Mesenchymal stem cell (in vitro differentiated cells and primary cell): ENCODE measurements around the gene MAP7.

ENCODE experiments used
- DNase-seq: peaks from one replicate; pipeline ENCODE4 v3.0.0-alpha.2; 2013
- H2AFZ ChIP-seq: one replicate; pipeline ENCODE4 v1.6.1; 2013; ENCODE audit warnings: low read depth, mild to moderate bottlenecking, control low read depth, inconsistent platforms, low read length, moderate library complexity
- H2AK5ac ChIP-seq: 2 replicates; pipeline ENCODE4 v1.6.1; 2013; ENCODE audit warnings: low read length, moderate library complexity, mild to moderate bottlenecking, inconsistent platforms; ENCODE audit not compliant: severe bottlenecking
- H2BK120ac ChIP-seq: one replicate; pipeline ENCODE4 v1.6.1; 2013; ENCODE audit warnings: low read depth, mild to moderate bottlenecking, inconsistent platforms, low read length, moderate library complexity
- H2BK12ac ChIP-seq, 2 experiments: one replicate each; pipeline ENCODE4 v1.6.1; 2013; ENCODE audit warnings: inconsistent platforms in 2 of 2, low read length in 2 of 2, mild to moderate bottlenecking in 2 of 2, moderate library complexity in 2 of 2, control low read depth in 1 of 2
- H2BK15ac ChIP-seq: one replicate; pipeline ENCODE4 v1.6.1; 2013; ENCODE audit warnings: mild to moderate bottlenecking, low read depth, inconsistent platforms; ENCODE audit not compliant: poor library complexity, severe bottlenecking
- H2BK5ac ChIP-seq: 2 replicates; pipeline ENCODE4 v1.6.1; 2013; ENCODE audit warnings: low read depth, mild to moderate bottlenecking, low read length, control low read depth, inconsistent platforms; ENCODE audit not compliant: poor library complexity, severe bottlenecking
- H3K14ac ChIP-seq, 2 experiments: one replicate each; pipeline ENCODE4 v1.6.1; 2013; ENCODE audit warnings: inconsistent platforms in 2 of 2, low read length in 2 of 2, control low read depth in 1 of 2, mild to moderate bottlenecking in 1 of 2, moderate library complexity in 1 of 2
- H3K18ac ChIP-seq, 2 experiments: one replicate each; pipeline ENCODE4 v1.6.1; 2013; ENCODE audit warnings: inconsistent platforms in 2 of 2, low read length in 2 of 2, control low read depth in 1 of 2, low read depth in 1 of 2, mild to moderate bottlenecking in 1 of 2
- H3K23ac ChIP-seq, 2 experiments: one replicate each; pipeline ENCODE4 v1.6.1; 2013; ENCODE audit warnings: inconsistent platforms in 2 of 2, low read length in 2 of 2, mild to moderate bottlenecking in 2 of 2, moderate library complexity in 2 of 2, control low read depth in 1 of 2
- H3K27ac ChIP-seq: 2 replicates; pipeline ENCODE4 v1.5.1; 2013; ENCODE audit warnings: mild to moderate bottlenecking, moderate library complexity, low read length, control low read depth, inconsistent platforms; ENCODE audit not compliant: poor library complexity, severe bottlenecking
- H3K27me3 ChIP-seq, 2 experiments: 2 replicates each; pipeline versions ENCODE4 v1.6.1 to v1.7.0; 2013; ENCODE audit warnings: low read length in 2 of 2, mild to moderate bottlenecking in 2 of 2, moderate library complexity in 2 of 2, control low read depth in 1 of 2, inconsistent platforms in 1 of 2; ENCODE audit not compliant: control insufficient read depth in 1 of 2, insufficient read depth in 1 of 2
- H3K36me3 ChIP-seq, 2 experiments: 2 replicates each; pipeline versions ENCODE4 v1.6.1 to v1.7.0; 2013; ENCODE audit warnings: low read length in 2 of 2, control low read depth in 1 of 2, inconsistent platforms in 1 of 2, low read depth in 1 of 2, mild to moderate bottlenecking in 1 of 2; ENCODE audit not compliant: insufficient read depth in 2 of 2, control insufficient read depth in 1 of 2
- H3K4ac ChIP-seq, 2 experiments: one replicate each; pipeline ENCODE4 v1.6.1; 2013; ENCODE audit warnings: inconsistent platforms in 2 of 2, low read length in 2 of 2, mild to moderate bottlenecking in 2 of 2, moderate library complexity in 2 of 2, control low read depth in 1 of 2, low read depth in 1 of 2
- H3K4me1 ChIP-seq: 2 replicates; pipeline ENCODE4 v1.6.1; 2013; ENCODE audit warnings: low read depth, low read length, control low read depth; ENCODE audit not compliant: control insufficient read depth, insufficient read depth
- H3K4me2 ChIP-seq: 2 replicates; pipeline ENCODE4 v1.6.1; 2013; ENCODE audit warnings: low read length, mild to moderate bottlenecking, inconsistent platforms; ENCODE audit not compliant: poor library complexity, severe bottlenecking
- H3K4me3 ChIP-seq, 2 experiments: 2 replicates each; pipeline versions ENCODE4 v1.5.1 to v1.7.0; 2013; ENCODE audit warnings: low read length in 2 of 2, mild to moderate bottlenecking in 2 of 2, control low read depth in 1 of 2, low read depth in 1 of 2; ENCODE audit not compliant: insufficient read depth in 1 of 2
- H3K79me1 ChIP-seq: replicated peaks from 2 replicates; pipeline ENCODE4 v1.6.1; 2013; ENCODE audit warnings: mild to moderate bottlenecking, control low read depth, low read length, inconsistent platforms; ENCODE audit not compliant: poor library complexity, severe bottlenecking
- H3K9ac ChIP-seq: 2 replicates; pipeline ENCODE4 v1.7.0; 2013; ENCODE audit warnings: mild to moderate bottlenecking, low read length, moderate library complexity
- H3K9me3 ChIP-seq: 2 replicates; pipeline ENCODE4 v1.7.0; 2013; ENCODE audit warnings: mild to moderate bottlenecking, low read length; ENCODE audit not compliant: control insufficient read depth
- H4K8ac ChIP-seq: one replicate; pipeline ENCODE4 v1.6.1; 2013; ENCODE audit warnings: inconsistent platforms, mild to moderate bottlenecking, low read length, moderate library complexity
- H4K91ac ChIP-seq: one replicate; pipeline ENCODE4 v1.6.1; 2013; ENCODE audit warnings: mild to moderate bottlenecking, low read length, inconsistent platforms
- WGBS: methylation state at CpG from one replicate; pipeline ENCODE4 v1.1.7; 2013; ENCODE audit warnings: mixed read lengths; 5-methylcytosine and 5-hydroxymethylcytosine counted together

MAP7 gene

GRCh38 chr6:136344420-136344819 is 205.8 kb downstream of the MAP7 start:
- no peaks in the 10 kb centered on the region for H3K36me3 ChIP-seq
- WGBS: no CpG with 5 or more reads among the region's 2 CpGs

GRCh38 chr6:136343700-136344099 is 206.5 kb downstream of the MAP7 start:
- Histone ChIP-seq H2AFZ (no peak overlapping the region), H2BK5ac (no peak overlapping the region), H2BK120ac (no peak overlapping the region), H3K9me3 (no peaks in the 10 kb centered on the region), H4K8ac (no peak overlapping the region), H3K4ac (no peak overlapping the region), H3K36me3 (no peaks in the 10 kb centered on the region), H3K4me3 (no peak overlapping the region), H3K79me1 (no peaks in the 10 kb centered on the region), H4K91ac (no peak overlapping the region), H3K27ac (no peak overlapping the region), H3K23ac (no peak overlapping the region), H3K18ac (no peak overlapping the region), H3K9ac (no peak overlapping the region), H2AK5ac (no peak overlapping the region), H2BK15ac (no peak overlapping the region), H3K4me1 (no peaks in the 10 kb centered on the region), H3K14ac (no peak overlapping the region), H2BK12ac (no peak overlapping the region), H3K27me3 (no peaks in the 10 kb centered on the region), H3K4me2 (no peak overlapping the region)
- 100% methylated on average over 1 of the region's 1 CpG for WGBS
- DNase-seq: no peak

More at GRCh38 chr6:136344420-136344819, 205.8 kb downstream of the MAP7 start:
- Histone ChIP-seq H2BK12ac (no peak overlapping the region), H3K27me3 (no peaks in the 10 kb centered on the region), H3K4ac (no peak overlapping the region), H3K9ac (no peak overlapping the region), H3K23ac (no peak overlapping the region), H3K4me1 (no peaks in the 10 kb centered on the region), H2AFZ (no peak overlapping the region), H4K91ac (no peak overlapping the region), H4K8ac (no peak overlapping the region), H3K14ac (no peak overlapping the region), H2BK120ac (no peak overlapping the region), H3K4me3 (no peak overlapping the region), H2AK5ac (no peak overlapping the region), H3K79me1 (no peaks in the 10 kb centered on the region), H3K4me2 (no peak overlapping the region), H3K27ac (no peak overlapping the region), H3K18ac (no peak overlapping the region), H3K9me3 (no peaks in the 10 kb centered on the region), H2BK5ac (no peak overlapping the region), H2BK15ac (no peak overlapping the region)
- peak; percentile 14 for DNase-seq

GRCh38 chr6:136343275-136343674 is 206.9 kb downstream of the MAP7 start:
- no peak overlapping the region for H3K4ac ChIP-seq
- no peaks in the 10 kb centered on the region for H3K36me3 ChIP-seq
- no peak overlapping the region for H3K4me2 ChIP-seq
- no peak overlapping the region for H3K27ac ChIP-seq
- H3K9me3 ChIP-seq: no peaks in the 10 kb centered on the region
- H2AK5ac ChIP-seq: no peak overlapping the region
- H2BK15ac ChIP-seq: no peak overlapping the region
- H3K9ac ChIP-seq: no peak overlapping the region
- DNase-seq: no peak
- H3K4me1 ChIP-seq: no peaks in the 10 kb centered on the region
- no peaks in the 10 kb centered on the region for H3K27me3 ChIP-seq
- no peak overlapping the region for H3K4me3 ChIP-seq
- no peak overlapping the region for H4K8ac ChIP-seq
- no peak overlapping the region for H2AFZ ChIP-seq
- H2BK120ac ChIP-seq: no peak overlapping the region
- H3K79me1 ChIP-seq: no peaks in the 10 kb centered on the region
- H2BK12ac ChIP-seq: no peak overlapping the region
- no peak overlapping the region for H4K91ac ChIP-seq
- H3K18ac ChIP-seq: no peak overlapping the region
- no peak overlapping the region for H2BK5ac ChIP-seq
- H3K14ac ChIP-seq: no peak overlapping the region
- H3K23ac ChIP-seq: no peak overlapping the region
- WGBS: no CpG with 5 or more reads among the region's 2 CpGs

GRCh38 chr6:136341967-136342366 is 208.3 kb downstream of the MAP7 start:
- Histone ChIP-seq H3K9me3 (no peaks in the 10 kb centered on the region), H3K18ac (no peak overlapping the region), H2BK12ac (no peak overlapping the region), H3K9ac (no peak overlapping the region), H3K27ac (no peak overlapping the region), H4K91ac (no peak overlapping the region), H3K4ac (no peak overlapping the region), H3K4me3 (no peak overlapping the region), H3K79me1 (no peaks in the 10 kb centered on the region), H3K14ac (no peak overlapping the region), H2BK15ac (no peak overlapping the region), H3K36me3 (no peaks in the 10 kb centered on the region), H3K23ac (no peak overlapping the region), H2BK5ac (no peak overlapping the region), H3K4me2 (no peak overlapping the region), H4K8ac (no peak overlapping the region), H2BK120ac (no peak overlapping the region), H2AFZ (no peak overlapping the region), H2AK5ac (no peak overlapping the region), H3K4me1 (no peaks in the 10 kb centered on the region), H3K27me3 (no peaks in the 10 kb centered on the region)
- 100% methylated on average over 2 of the region's 3 CpGs for WGBS
- no peak for DNase-seq
